Suprapubic skin (tissue), 4 donors: ENCODE data around the gene TMEM86B. TPM values are rescaled to one million over a fixed set of nuclear protein-coding genes. Genes with fewer than 3 reads are reported as not detected.

Source experiments
- DNase-seq, 2 donors: peaks; one replicate each; pipeline ENCODE4 v3.0.0-alpha.2; 2019; ENCODE audit warnings: low spot score in 2 of 2
- H3K27ac ChIP-seq: fragments of 200-600 bp; sonication (generic); one replicate; pipeline ENCODE4 v1.5.1; 2019
- H3K27me3 ChIP-seq: fragments of 200-600 bp; sonication (generic); one replicate; pipeline ENCODE4 v1.5.1; 2019
- H3K36me3 ChIP-seq: fragments of 200-600 bp; sonication (generic); one replicate; pipeline ENCODE4 v1.5.1; 2019
- H3K4me1 ChIP-seq: fragments of 200-600 bp; sonication (generic); one replicate; pipeline ENCODE4 v1.5.1; 2019
- H3K4me3 ChIP-seq: fragments of 200-600 bp; sonication (generic); one replicate; pipeline ENCODE4 v1.5.1; 2019; ENCODE audit warnings: mild to moderate bottlenecking
- H3K9me3 ChIP-seq: fragments of 200-600 bp; sonication (generic); one replicate; pipeline ENCODE4 v1.5.1; 2019
- EP300 ChIP-seq: sonication (generic); formaldehyde crosslinking; IDR thresholded peaks from one replicate; pipeline ENCODE4 v1.6.1; 2017; ENCODE audit warnings: antibody characterized with exemption
- POLR2A ChIP-seq, 2 donors: fragments of 450-650 bp; IDR thresholded peaks; one replicate each; pipeline ENCODE4 v1.6.1; 2017; ENCODE audit warnings: antibody characterized with exemption in 2 of 2, mild to moderate bottlenecking in 2 of 2, moderate library complexity in 2 of 2
- POLR2AphosphoS5 ChIP-seq, 3 donors: sonication (generic); formaldehyde crosslinking; IDR thresholded peaks; one replicate each; pipeline ENCODE4 v1.6.1; 2017; ENCODE audit warnings: antibody characterized with exemption in 3 of 3
- WGBS: methylation state at CpG from one replicate; pipeline ENCODE4 v1.1.5; 2018; 5-methylcytosine and 5-hydroxymethylcytosine counted together
- total RNA-seq, 4 donors: library from RNA; depleted of rRNA; stranded (reverse); fragments of >200 nt; gene quantifications; one replicate each; pipeline ENCODE4 v1.1.0, GENCODE V29; 2016
- TF ChIP-seq, protein P1 (sequence below), 2 donors: fragments of 200-600 bp in 1 of 2; fragments of 450-650 bp in 1 of 2; sonication (generic) in 1 of 2; IDR thresholded peaks; one replicate each; pipeline ENCODE4 v1.5.1; 2016 to 2019; ENCODE audit warnings: antibody characterized with exemption in 2 of 2, mild to moderate bottlenecking in 1 of 2, moderate library complexity in 1 of 2

Gene TMEM86B
- total RNA-seq, 4 donors from 2014 or later = 2.0 to 9.4 (median 4.2) TPM

DNA sequence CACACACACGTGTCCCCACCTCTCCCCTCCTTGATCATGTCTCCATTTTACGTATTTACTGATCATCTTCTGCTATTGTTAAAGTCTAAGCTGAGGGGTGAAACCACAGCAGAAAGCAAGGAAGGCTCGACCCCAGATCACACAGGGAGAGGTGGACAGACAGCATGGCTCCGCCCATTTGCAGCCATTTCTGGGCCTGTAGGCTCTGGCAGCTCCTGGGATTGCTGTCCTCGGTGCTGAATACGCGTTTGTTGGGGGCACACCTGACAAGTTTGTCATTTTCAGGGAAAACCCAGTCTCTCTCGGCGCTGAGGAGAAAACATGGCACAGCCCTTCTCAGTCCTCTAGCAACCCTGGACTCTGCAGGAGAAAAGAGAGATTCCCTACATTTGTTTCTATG is 8.0 kb downstream of the TMEM86B start:
- no peak for TF ChIP-seq POLR2A (IDR thresholded peaks at IDR 0.05)
- 77% methylated on average over 9 of the region's 9 CpGs for WGBS
- no peak overlapping the region for H3K4me3 ChIP-seq
- no peak overlapping the region for H3K27ac ChIP-seq
- H3K27me3 ChIP-seq = no peaks in the 10 kb centered on the region
- H3K4me1 ChIP-seq = peaks cover 16% of the 10 kb centered on the region
- no peak for DNase-seq
- no peaks in the 10 kb centered on the region for H3K9me3 ChIP-seq
- H3K36me3 ChIP-seq = peaks cover 3% of the 10 kb centered on the region

GRCh38 chr19:55216461-55217198 is 11.9 kb downstream of the TMEM86B start:
- 13% methylated on average over 9 of the region's 36 CpGs for WGBS
- peaks cover 4% of the 10 kb centered on the region for H3K9me3 ChIP-seq
- peak in 1 of 2 donors; percentile 79 for DNase-seq
- peaks cover 4% of the 10 kb centered on the region for H3K27me3 ChIP-seq
- TF ChIP-seq EP300 = no peak
- peak in 2 of 3 donors; percentile 10 to 21 for TF ChIP-seq POLR2AphosphoS5 (IDR thresholded peaks at IDR 0.05)
- TF ChIP-seq, protein P1, sequence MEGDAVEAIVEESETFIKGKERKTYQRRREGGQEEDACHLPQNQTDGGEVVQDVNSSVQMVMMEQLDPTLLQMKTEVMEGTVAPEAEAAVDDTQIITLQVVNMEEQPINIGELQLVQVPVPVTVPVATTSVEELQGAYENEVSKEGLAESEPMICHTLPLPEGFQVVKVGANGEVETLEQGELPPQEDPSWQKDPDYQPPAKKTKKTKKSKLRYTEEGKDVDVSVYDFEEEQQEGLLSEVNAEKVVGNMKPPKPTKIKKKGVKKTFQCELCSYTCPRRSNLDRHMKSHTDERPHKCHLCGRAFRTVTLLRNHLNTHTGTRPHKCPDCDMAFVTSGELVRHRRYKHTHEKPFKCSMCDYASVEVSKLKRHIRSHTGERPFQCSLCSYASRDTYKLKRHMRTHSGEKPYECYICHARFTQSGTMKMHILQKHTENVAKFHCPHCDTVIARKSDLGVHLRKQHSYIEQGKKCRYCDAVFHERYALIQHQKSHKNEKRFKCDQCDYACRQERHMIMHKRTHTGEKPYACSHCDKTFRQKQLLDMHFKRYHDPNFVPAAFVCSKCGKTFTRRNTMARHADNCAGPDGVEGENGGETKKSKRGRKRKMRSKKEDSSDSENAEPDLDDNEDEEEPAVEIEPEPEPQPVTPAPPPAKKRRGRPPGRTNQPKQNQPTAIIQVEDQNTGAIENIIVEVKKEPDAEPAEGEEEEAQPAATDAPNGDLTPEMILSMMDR (IDR thresholded peaks at IDR 0.05) = no peak
- no peaks in the 10 kb centered on the region for H3K36me3 ChIP-seq
- peaks cover 16% of the 10 kb centered on the region for H3K4me1 ChIP-seq
- H3K4me3 ChIP-seq = peak overlapping the region; percentile 47
- peak overlapping the region; percentile 78 for H3K27ac ChIP-seq

DNA sequence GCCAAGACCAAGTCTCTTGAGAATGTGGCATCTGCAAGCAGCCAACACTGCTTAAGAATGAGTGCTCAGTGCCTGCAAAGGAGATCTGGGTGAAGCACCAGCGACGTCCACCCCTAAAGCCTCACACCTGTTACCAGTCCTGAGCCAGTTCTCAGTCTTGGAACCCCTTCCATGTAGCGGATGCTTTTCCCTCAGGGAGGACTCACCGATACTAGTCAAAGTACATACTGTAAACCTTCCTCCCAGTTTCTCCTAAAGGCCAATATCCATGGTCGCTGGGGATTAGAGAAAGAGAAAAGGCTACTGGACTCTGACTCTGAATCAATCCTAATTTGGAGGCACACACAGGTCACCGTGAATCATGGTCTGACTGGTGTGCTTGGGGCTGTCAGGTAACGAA is 15.0 kb downstream of the TMEM86B start:
- Histone ChIP-seq H3K36me3 (no peaks in the 10 kb centered on the region), H3K9me3 (peaks cover 4% of the 10 kb centered on the region), H3K27me3 (peaks cover 4% of the 10 kb centered on the region), H3K4me1 (peaks cover 25% of the 10 kb centered on the region), H3K4me3 (no peak overlapping the region), H3K27ac (no peak overlapping the region)
- 87% methylated on average over 7 of the region's 7 CpGs for WGBS
- TF ChIP-seq POLR2AphosphoS5 (IDR thresholded peaks at IDR 0.05) (no peak), EP300 (no peak), POLR2A (IDR thresholded peaks at IDR 0.05) (no peak)
- TF ChIP-seq, protein P1 (IDR thresholded peaks at IDR 0.05) = no peak
- no peak for DNase-seq

DNA sequence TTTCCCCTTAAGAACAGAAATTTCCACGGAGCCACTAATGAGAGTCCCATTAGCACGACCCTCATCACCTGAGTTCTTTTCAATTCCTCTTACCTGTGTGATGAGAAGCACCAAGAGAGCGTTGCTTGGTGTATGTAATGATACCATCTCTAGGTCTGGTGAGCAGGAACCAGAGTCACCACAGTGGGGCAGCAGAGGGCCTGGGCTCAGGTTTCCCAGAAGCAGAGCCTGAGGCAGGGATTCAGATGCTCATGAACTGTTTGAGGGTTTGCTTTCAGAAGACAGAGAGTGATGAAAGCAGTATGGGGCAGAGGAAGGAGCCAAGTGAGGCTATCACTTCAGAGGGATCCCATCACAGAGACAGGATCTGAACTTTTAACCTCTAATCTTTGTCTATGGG is 16.1 kb downstream of the TMEM86B start:
- no peak overlapping the region for H3K4me3 ChIP-seq
- WGBS = 87% methylated on average over 3 of the region's 3 CpGs
- H3K9me3 ChIP-seq = peaks cover 4% of the 10 kb centered on the region
- peaks cover 26% of the 10 kb centered on the region for H3K4me1 ChIP-seq
- no peak for DNase-seq
- no peaks in the 10 kb centered on the region for H3K36me3 ChIP-seq
- no peak overlapping the region for H3K27ac ChIP-seq
- TF ChIP-seq POLR2A (IDR thresholded peaks at IDR 0.05) = no peak
- no peak for TF ChIP-seq EP300
- no peak for TF ChIP-seq POLR2AphosphoS5 (IDR thresholded peaks at IDR 0.05)
- TF ChIP-seq, protein P1 (IDR thresholded peaks at IDR 0.05) = no peak
- H3K27me3 ChIP-seq = peaks cover 4% of the 10 kb centered on the region

GRCh38 chr19:55209693-55210472 is 18.7 kb downstream of the TMEM86B start:
- TF ChIP-seq, protein P1 (IDR thresholded peaks at IDR 0.05) = no peak
- no peak for TF ChIP-seq POLR2A (IDR thresholded peaks at IDR 0.05)
- TF ChIP-seq POLR2AphosphoS5 (IDR thresholded peaks at IDR 0.05) = no peak
- no peak for TF ChIP-seq EP300
- DNase-seq = no peak
- no peaks in the 10 kb centered on the region for H3K36me3 ChIP-seq
- peaks cover 4% of the 10 kb centered on the region for H3K27me3 ChIP-seq
- no peak overlapping the region for H3K27ac ChIP-seq
- WGBS = 67% methylated on average over 17 of the region's 17 CpGs
- H3K4me1 ChIP-seq = peaks cover 22% of the 10 kb centered on the region
- H3K4me3 ChIP-seq = no peak overlapping the region
- peaks cover 4% of the 10 kb centered on the region for H3K9me3 ChIP-seq
